Measurements from ENCODE around the gene AIG1. TPM values are rescaled to one million over a fixed set of nuclear protein-coding genes. Genes with fewer than 3 reads are reported as not detected.

AIG1 gene
- total and polyA plus RNA-seq, 2 of the 4 experiments (the other 2 are of a cell fraction), result 21.3 to 27.1 TPM

GRCh38 chr6:143241111-143241510 lies 180.4 kb downstream of the AIG1 start:
- H2AFZ ChIP-seq (replicated peaks; ENCODE audit: low read length, poor library complexity), result no peak overlapping the region
- intact Hi-C loops (cut with micrococcal nuclease) (no loop called here), dilution Hi-C loops (cut with HindIII; ENCODE audit: low sequenced_read_pairs, unreplicated experiment) (no loop called here), in situ Hi-C loops (cut with MboI; ENCODE audit: low sequenced_read_pairs) (no loop called here)
- ATAC-seq (ENCODE audit: low read depth) (no peak), DNase-seq (no peak)
- no peak overlapping the region for H3K23ac ChIP-seq (ENCODE audit: low read depth, low read length)
- no peak overlapping the region for H3K14ac ChIP-seq (replicated peaks; ENCODE audit: low read depth, low read length)
- H3K9ac ChIP-seq (ENCODE audit: low read depth, low read length), result no peak overlapping the region
- no peak overlapping the region for H2BK120ac ChIP-seq (ENCODE audit: low read depth, low read length)
- no peak overlapping the region for H4K8ac ChIP-seq (ENCODE audit: low read depth in 2 of 2, low read length in 2 of 2)
- no peak overlapping the region for H2BK15ac ChIP-seq (ENCODE audit: low read depth, low read length)
- no peak overlapping the region for H2AK5ac ChIP-seq (ENCODE audit: low read depth, low read length)
- WGBS, 2 experiments (ENCODE audit: extremely low coverage in 2 of 2, insufficient read length in 1 of 2), result no CpG with 5 or more reads among the region's 4 CpGs
- H3K79me1 ChIP-seq (ENCODE audit: low read depth in 1 of 2, low read length in 2 of 2), result no peaks in the 10 kb centered on the region
- H2BK5ac ChIP-seq (ENCODE audit: low read depth, low read length, poor library complexity, severe bottlenecking), result no peak overlapping the region
- BruUV-seq (replicated peaks), result no TSS peak
- H4K91ac ChIP-seq (ENCODE audit: insufficient read depth, low read depth, low read length), result no peak overlapping the region
- CTCF ChIA-PET, result no interaction called here
- no peaks in the 10 kb centered on the region for H3K9me3 ChIP-seq (ENCODE audit: control insufficient read depth, insufficient read depth, low read length)
- H2AK9ac ChIP-seq (replicated peaks; ENCODE audit: low read depth, low read length, poor library complexity), result no peak overlapping the region
- no peak overlapping the region for H3K56ac ChIP-seq (ENCODE audit: extremely low read depth, insufficient read depth, low read length)
- H3K4me1 ChIP-seq (ENCODE audit: control insufficient read depth, insufficient read depth, low read length), result no peaks in the 10 kb centered on the region
- no peak for TF ChIP-seq USF2 (IDR thresholded peaks at IDR 0.05; ENCODE audit: low read depth, low read length)
- no peak for TF ChIP-seq MXI1 (IDR thresholded peaks at IDR 0.05; ENCODE audit: borderline replicate concordance, low read depth, low read length)
- no peak for TF ChIP-seq MAZ (IDR thresholded peaks at IDR 0.05; ENCODE audit: borderline replicate concordance, low read depth, low read length)
- no peak for TF ChIP-seq FOS (IDR thresholded peaks at IDR 0.05; ENCODE audit: low read depth, low read length)
- no peak for TF ChIP-seq CHD1 (IDR thresholded peaks at IDR 0.05; ENCODE audit: low read depth, low read length)
- no peak for TF ChIP-seq MAFK (IDR thresholded peaks at IDR 0.05; ENCODE audit: low read depth, low read length)
- no peak for TF ChIP-seq CTCF (conservative IDR thresholded peaks at IDR 0.05; ENCODE audit: low read depth, low read length)
- TF ChIP-seq BHLHE40 (IDR thresholded peaks at IDR 0.05; ENCODE audit: low read depth, low read length), result no peak
- no peak for TF ChIP-seq RAD21 (IDR thresholded peaks at IDR 0.05; ENCODE audit: low read length)
- TF ChIP-seq SMC3 (IDR thresholded peaks at IDR 0.05; ENCODE audit: low read depth, low read length), result no peak
- TF ChIP-seq RCOR1 (IDR thresholded peaks at IDR 0.05; ENCODE audit: insufficient replicate concordance, low read length), result no peak
- no peak for TF ChIP-seq POLR2A (IDR thresholded peaks at IDR 0.05; ENCODE audit: low read depth, low read length)
- no peak for TF ChIP-seq ELK1 (IDR thresholded peaks at IDR 0.05; ENCODE audit: borderline replicate concordance, low read depth, low read length)
- H3K4me3 ChIP-seq (ENCODE audit: insufficient read depth, low read depth, low read length), result no peak overlapping the region
- no peaks in the 10 kb centered on the region for H3K9me1 ChIP-seq (ENCODE audit: insufficient read depth, low read length)
- no peak overlapping the region for H3K27ac ChIP-seq (ENCODE audit: insufficient read depth, low read length)
- no peaks in the 10 kb centered on the region for H3K36me3 ChIP-seq (ENCODE audit: control insufficient read depth, insufficient read depth, low read length)
- H3K18ac ChIP-seq (ENCODE audit: low read depth, low read length), result no peak overlapping the region
- H3K4me2 ChIP-seq (ENCODE audit: low read depth, low read length), result no peak overlapping the region
- POLR2A ChIA-PET (ENCODE audit: unreplicated experiment), result no interaction called here
- H3K4ac ChIP-seq (ENCODE audit: low read depth, low read length), result no peak overlapping the region
- H4K5ac ChIP-seq (ENCODE audit: low read depth, low read length), result no peak overlapping the region
- H2BK20ac ChIP-seq (ENCODE audit: low read depth, low read length), result no peak overlapping the region
- H4K20me1 ChIP-seq (ENCODE audit: insufficient read depth, low read length), result no peaks in the 10 kb centered on the region
- no peaks in the 10 kb centered on the region for H3K27me3 ChIP-seq (ENCODE audit: control insufficient read depth, insufficient read depth, low read length)
